A549 (cell line): ENCODE results near the gene RIPOR2. TPM values are rescaled to one million over a fixed set of nuclear protein-coding genes. Genes with fewer than 3 reads are reported as not detected.

Source experiments
- ATAC-seq, 2 experiments: fragments of 200-7000 bp in 1 of 2; fragments of >200 bp in 1 of 2; cut with Nextera tagmentation in 1 of 2; cut with Tn5 transposase in 1 of 2; 3 replicates each; pipeline versions ENCODE4 v1.8.0 to v1.9.1; 2018 to 2020; ENCODE audit warnings: mild to moderate bottlenecking in 1 of 2, moderate library complexity in 1 of 2
- CTCF ChIA-PET: fragments of 300-600 bp; sonication (Branson Sonifier 250); formaldehyde crosslinking; extraction: SDS; loops from one replicate; lab custom pipeline; 2021; ENCODE audit warnings: antibody characterized with exemption, inconsistent platforms; lab: Yijun Ruan, JAX
- POLR2A ChIA-PET: fragments of 350-600 bp; formaldehyde crosslinking; extraction: SDS; loops from one replicate; lab custom pipeline; 2021; ENCODE audit warnings: antibody characterized with exemption, inconsistent platforms; lab: Yijun Ruan, JAX
- DNase-seq, 2 experiments: peaks; one replicate each; pipeline versions ENCODE4 v3.0.0 to v3.0.0-alpha.2; 2011 to 2016; ENCODE audit warnings: low read depth in 1 of 2, low spot score in 1 of 2
- FAIRE-seq: peaks from 2 replicates; lab custom pipeline; 2011; peaks lifted over from hg19 to GRCh38; lab: Jason Lieb, UNC
- H3K27ac ChIP-seq, 2 experiments: fragments of >200 bp; sonication (Bioruptor Twin); formaldehyde crosslinking; 3 replicates each; pipeline ENCODE4 v1.5.1; 2016 to 2017
- H3K4me1 ChIP-seq: fragments of >200 bp; sonication (Bioruptor Twin); formaldehyde crosslinking; 3 replicates; pipeline ENCODE4 v1.6.1; 2016
- H3K4me2 ChIP-seq: fragments of >200 bp; sonication (Bioruptor Twin); formaldehyde crosslinking; 3 replicates; pipeline ENCODE4 v1.6.1; 2016
- H3K4me3 ChIP-seq: fragments of >200 bp; sonication (Bioruptor Twin); formaldehyde crosslinking; 3 replicates; pipeline ENCODE4 v1.5.1; 2016
- H3K9me3 ChIP-seq: fragments of >200 bp; sonication (Bioruptor Twin); formaldehyde crosslinking; 3 replicates; pipeline ENCODE4 v1.6.1; 2016
- BHLHE40 ChIP-seq: IDR thresholded peaks from 2 replicates; pipeline ENCODE4 v1.6.1; 2012; ENCODE audit warnings: low read depth, low read length, inconsistent platforms
- CHD2 ChIP-seq: fragments of 150-350 bp; IDR thresholded peaks from 2 replicates; pipeline ENCODE4 v1.6.1; 2014; ENCODE audit warnings: low read length; ENCODE audit not compliant: partially characterized antibody
- EHF ChIP-seq: fragments of 250-450 bp; sonication (Bioruptor Pico); IDR thresholded peaks from 2 replicates; pipeline ENCODE4 v1.5.0; 2020; ENCODE audit warnings: mild to moderate bottlenecking
- EHMT2 ChIP-seq: fragments of 200-600 bp; sonication (generic); IDR thresholded peaks from 2 replicates; pipeline ENCODE4 v1.6.1; 2016; ENCODE audit warnings: antibody characterized with exemption, low read depth, mild to moderate bottlenecking, moderate library complexity
- FOSL2 ChIP-seq, 2 experiments: fragments of 450-650 bp in 1 of 2; fragments of >200 bp in 1 of 2; sonication (Bioruptor Twin) in 1 of 2; formaldehyde crosslinking; IDR thresholded peaks; 2 replicates each; pipeline versions ENCODE4 v1.5.0 to v1.6.1; 2016 to 2020; ENCODE audit warnings: mild to moderate bottlenecking in 1 of 2, moderate library complexity in 1 of 2
- FOXS1 ChIP-seq: fragments of 250-450 bp; sonication (Bioruptor Pico); IDR thresholded peaks from 2 replicates; pipeline ENCODE4 v1.5.0; 2020; ENCODE audit warnings: mild to moderate bottlenecking, moderate library complexity
- HOXA7 ChIP-seq: fragments of 250-450 bp; sonication (Bioruptor Pico); IDR thresholded peaks from 2 replicates; pipeline ENCODE4 v1.5.0; 2020; ENCODE audit warnings: mild to moderate bottlenecking, moderate library complexity
- JUNB ChIP-seq: fragments of >200 bp; sonication (Bioruptor Twin); formaldehyde crosslinking; IDR thresholded peaks from 2 replicates; pipeline ENCODE4 v1.6.1; 2016
- KDM5A ChIP-seq: fragments of 200-600 bp; sonication (generic); IDR thresholded peaks from 2 replicates; pipeline ENCODE4 v1.6.1; 2016; ENCODE audit warnings: antibody characterized with exemption, mild to moderate bottlenecking
- MAFK ChIP-seq: fragments of 450-650 bp; IDR thresholded peaks from 2 replicates; pipeline ENCODE4 v1.6.1; 2014; ENCODE audit not compliant: partially characterized antibody
- MYC ChIP-seq: IDR thresholded peaks from 2 replicates; pipeline ENCODE4 v1.6.1; 2012; ENCODE audit warnings: mild to moderate bottlenecking, inconsistent platforms, low read length, improper control_type of control experiment, borderline replicate concordance
- NPAS2 ChIP-seq: fragments of 250-450 bp; sonication (Bioruptor Pico); IDR thresholded peaks from 2 replicates; pipeline ENCODE4 v1.8.0; 2022; ENCODE audit warnings: mild to moderate bottlenecking, moderate library complexity, borderline replicate concordance
- RAD21 ChIP-seq, 2 experiments: fragments of >200 bp in 1 of 2; sonication (Bioruptor Twin) in 1 of 2; formaldehyde crosslinking in 1 of 2; IDR thresholded peaks in 1 of 2; conservative IDR thresholded peaks in 1 of 2; 2 replicates in 1 of 2; 3 replicates in 1 of 2; pipeline ENCODE4 v1.6.1; 2012 to 2018; ENCODE audit warnings: inconsistent platforms in 1 of 2
- RARB ChIP-seq: fragments of 250-450 bp; sonication (Bioruptor Pico); IDR thresholded peaks from 2 replicates; pipeline ENCODE4 v1.8.0; 2021; ENCODE audit warnings: mild to moderate bottlenecking, moderate library complexity
- RCOR1 ChIP-seq: fragments of 150-350 bp; IDR thresholded peaks from 2 replicates; pipeline ENCODE4 v1.6.1; 2014; ENCODE audit warnings: antibody characterized with exemption, low read length, low read depth
- RNF2 ChIP-seq: fragments of 200-600 bp; sonication (generic); IDR thresholded peaks from 2 replicates; pipeline ENCODE4 v1.6.1; 2016; ENCODE audit warnings: low read depth, mild to moderate bottlenecking, antibody characterized with exemption, moderate library complexity, borderline replicate concordance
- TFCP2L1 ChIP-seq: fragments of 250-450 bp; sonication (Bioruptor Pico); IDR thresholded peaks from 2 replicates; pipeline ENCODE4 v1.5.0; 2021; ENCODE audit warnings: mild to moderate bottlenecking
- ZC3H11A ChIP-seq: fragments of 450-650 bp; IDR thresholded peaks from 2 replicates; pipeline ENCODE4 v1.6.1; 2014; ENCODE audit warnings: antibody characterized with exemption, mild to moderate bottlenecking
- ZFP36 ChIP-seq: fragments of 450-650 bp; IDR thresholded peaks from 2 replicates; pipeline ENCODE4 v1.6.1; 2014; ENCODE audit warnings: borderline replicate concordance; ENCODE audit not compliant: partially characterized antibody
- ZNF302 ChIP-seq: fragments of 250-450 bp; sonication (Bioruptor Pico); IDR thresholded peaks from 2 replicates; pipeline ENCODE4 v1.9.0; 2021; ENCODE audit warnings: inconsistent platforms, mild to moderate bottlenecking, moderate library complexity
- ZSCAN20 ChIP-seq: fragments of 250-450 bp; sonication (Bioruptor Pico); IDR thresholded peaks from 2 replicates; pipeline ENCODE4 v1.8.0; 2022; ENCODE audit warnings: mild to moderate bottlenecking, moderate library complexity
- WGBS: methylation state at CpG from one replicate; pipeline ENCODE4 v1.1.6; 2017; ENCODE audit errors: missing lambda C conversion rate; 5-methylcytosine and 5-hydroxymethylcytosine counted together
- polyA plus RNA-seq, 4 experiments: library from polyadenylated mRNA; depleted of rRNA in 3 of 4; stranded (reverse); fragments of >200 nt; fragmentation: RNase III in 1 of 4; extraction: RNeasy Plus Mini Kit Qiagen cat#74134 plus additional on column Dnase treatment in 1 of 4; gene quantifications; 2 replicates in 3 of 4; 3 replicates in 1 of 4; pipeline ENCODE4 v1.2.3, GENCODE V29; 2011 to 2017
- TF ChIP-seq, protein P1 (sequence below): fragments of >200 bp; sonication (Bioruptor Twin); formaldehyde crosslinking; IDR thresholded peaks from 3 replicates; pipeline ENCODE4 v1.5.1; 2016
- TF ChIP-seq, protein P2 (sequence below): fragments of 150-350 bp; IDR thresholded peaks from 2 replicates; pipeline ENCODE4 v1.6.1; 2014; ENCODE audit warnings: low read depth, mild to moderate bottlenecking, low read length

The RIPOR2 gene
- polyA plus RNA-seq, 2 of the 4 experiments (the other 2 are of a cell fraction), result 0.01 TPM; not detected in 1

DNA sequence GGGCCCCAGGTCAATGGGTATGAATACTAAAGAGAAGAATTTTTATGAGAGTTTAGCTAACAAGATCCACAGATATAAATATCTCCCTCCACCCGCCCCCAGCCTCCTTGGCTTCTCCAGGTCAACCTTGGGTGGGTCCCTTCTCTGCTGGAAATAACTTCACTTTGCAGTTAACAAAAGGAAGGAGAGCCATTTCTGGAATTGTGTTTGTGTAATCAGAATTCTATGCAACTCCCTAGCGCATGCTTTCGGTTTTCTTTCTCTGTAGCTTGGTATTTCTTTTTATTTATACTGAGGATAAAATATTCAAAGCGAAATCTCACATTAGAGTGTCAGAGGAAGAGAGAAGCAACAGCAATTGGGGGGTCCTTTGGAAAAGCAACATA is 27.1 kb downstream of the RIPOR2 start:
- Histone ChIP-seq H3K4me1 (0 out of 3 replicates have a peak, but pooled peaks cover 7% of the 10 kb centered on the region), H3K4me3 (no peak overlapping the region)
- no peak for ATAC-seq
- no peak for TF ChIP-seq RAD21 (conservative IDR thresholded peaks at IDR 0.05 in 1 of 2, IDR thresholded peaks at IDR 0.05 in 1 of 2)
- TF ChIP-seq EHF (CRISPR knock-in tag), result no peak
- TF ChIP-seq BHLHE40, result no peak
- no peak for TF ChIP-seq RNF2
- no peak for TF ChIP-seq JUNB
- no peak for TF ChIP-seq RARB (CRISPR knock-in tag)
- no peak for TF ChIP-seq MAFK
- TF ChIP-seq MYC, result no peak
- TF ChIP-seq, all 56 proteins: peak for 0
- DNase-seq (no peak), FAIRE-seq (no peak)
- CTCF ChIA-PET, result interaction anchor here (0.9 to 1.8 kb wide), 3 partner anchors 10 to 162 kb away, joined by 3 to 4 read pairs (median 4); no protein-coding TSS in a partner anchor
- no peaks in the 10 kb centered on the region for H3K9me3 ChIP-seq
- POLR2A ChIA-PET, result no interaction called here
- no peak overlapping the region for H3K27ac ChIP-seq
- H3K4me2 ChIP-seq, result no peak overlapping the region
- 37% methylated on average over 4 of the region's 4 CpGs for WGBS

DNA sequence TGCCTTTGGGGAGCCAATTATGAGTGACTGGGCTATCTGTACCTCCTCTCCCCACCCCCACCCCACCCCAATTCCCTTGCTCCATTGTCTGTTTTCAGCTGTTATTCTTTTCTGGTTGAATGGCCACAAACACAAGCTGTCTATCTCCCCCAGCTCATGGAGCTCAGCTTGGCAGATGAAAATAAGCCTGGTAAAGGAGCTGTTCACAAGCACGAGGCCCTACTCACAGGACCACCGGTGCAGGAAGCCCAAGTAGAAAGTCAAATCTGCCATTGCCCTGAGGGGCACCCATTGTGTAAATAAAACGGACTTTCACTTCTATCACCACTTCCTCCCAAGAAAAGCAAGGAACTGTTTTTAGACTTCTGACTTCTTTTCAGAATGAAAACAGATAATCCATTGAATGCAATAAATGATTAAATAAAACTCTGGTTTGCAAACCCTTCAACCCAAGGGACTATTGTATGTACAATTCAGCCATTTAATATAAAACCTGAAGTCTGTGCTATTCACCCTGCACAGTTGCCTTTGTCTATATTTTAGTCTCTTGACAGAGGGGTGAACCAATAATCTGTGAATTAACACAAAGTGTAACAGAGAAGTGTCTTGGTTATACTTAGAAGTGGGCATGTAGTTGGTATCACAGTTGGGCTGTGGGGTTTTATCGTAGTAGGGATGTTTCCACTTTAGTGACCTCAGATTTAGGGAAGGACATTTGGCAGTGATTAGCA is 27.7 kb downstream of the RIPOR2 start:
- no peak overlapping the region for H3K4me2 ChIP-seq
- no peaks in the 10 kb centered on the region for H3K9me3 ChIP-seq
- FAIRE-seq (no peak), ATAC-seq (no peak), DNase-seq (no peak)
- ChIA-PET POLR2A (no interaction called here), CTCF (interaction anchor here (0.9 to 1.3 kb wide), 2 partner anchors 9 to 11 kb away, joined by 3 to 4 read pairs; no protein-coding TSS in a partner anchor)
- H3K27ac ChIP-seq, result no peak overlapping the region
- 0 out of 3 replicates have a peak, but pooled peaks cover 7% of the 10 kb centered on the region for H3K4me1 ChIP-seq
- no peak overlapping the region for H3K4me3 ChIP-seq
- TF ChIP-seq HOXA7 (no peak), FOSL2 (IDR thresholded peaks at IDR 0.05) (no peak), FOSL2 (CRISPR knock-in tag; IDR thresholded peaks at IDR 0.05) (no peak), KDM5A (no peak), RCOR1 (no peak), ZFP36 (no peak), EHF (CRISPR knock-in tag) (no peak), TFCP2L1 (CRISPR knock-in tag) (no peak), NPAS2 (CRISPR knock-in tag) (no peak), ZSCAN20 (CRISPR knock-in tag) (no peak), FOXS1 (CRISPR knock-in tag) (no peak), CHD2 (no peak), EHMT2 (no peak), RARB (CRISPR knock-in tag) (no peak), ZNF302 (CRISPR knock-in tag) (no peak), ZC3H11A (no peak), JUNB (no peak)
- TF ChIP-seq, protein P1, sequence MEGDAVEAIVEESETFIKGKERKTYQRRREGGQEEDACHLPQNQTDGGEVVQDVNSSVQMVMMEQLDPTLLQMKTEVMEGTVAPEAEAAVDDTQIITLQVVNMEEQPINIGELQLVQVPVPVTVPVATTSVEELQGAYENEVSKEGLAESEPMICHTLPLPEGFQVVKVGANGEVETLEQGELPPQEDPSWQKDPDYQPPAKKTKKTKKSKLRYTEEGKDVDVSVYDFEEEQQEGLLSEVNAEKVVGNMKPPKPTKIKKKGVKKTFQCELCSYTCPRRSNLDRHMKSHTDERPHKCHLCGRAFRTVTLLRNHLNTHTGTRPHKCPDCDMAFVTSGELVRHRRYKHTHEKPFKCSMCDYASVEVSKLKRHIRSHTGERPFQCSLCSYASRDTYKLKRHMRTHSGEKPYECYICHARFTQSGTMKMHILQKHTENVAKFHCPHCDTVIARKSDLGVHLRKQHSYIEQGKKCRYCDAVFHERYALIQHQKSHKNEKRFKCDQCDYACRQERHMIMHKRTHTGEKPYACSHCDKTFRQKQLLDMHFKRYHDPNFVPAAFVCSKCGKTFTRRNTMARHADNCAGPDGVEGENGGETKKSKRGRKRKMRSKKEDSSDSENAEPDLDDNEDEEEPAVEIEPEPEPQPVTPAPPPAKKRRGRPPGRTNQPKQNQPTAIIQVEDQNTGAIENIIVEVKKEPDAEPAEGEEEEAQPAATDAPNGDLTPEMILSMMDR, result no peak
- TF ChIP-seq, protein P2, sequence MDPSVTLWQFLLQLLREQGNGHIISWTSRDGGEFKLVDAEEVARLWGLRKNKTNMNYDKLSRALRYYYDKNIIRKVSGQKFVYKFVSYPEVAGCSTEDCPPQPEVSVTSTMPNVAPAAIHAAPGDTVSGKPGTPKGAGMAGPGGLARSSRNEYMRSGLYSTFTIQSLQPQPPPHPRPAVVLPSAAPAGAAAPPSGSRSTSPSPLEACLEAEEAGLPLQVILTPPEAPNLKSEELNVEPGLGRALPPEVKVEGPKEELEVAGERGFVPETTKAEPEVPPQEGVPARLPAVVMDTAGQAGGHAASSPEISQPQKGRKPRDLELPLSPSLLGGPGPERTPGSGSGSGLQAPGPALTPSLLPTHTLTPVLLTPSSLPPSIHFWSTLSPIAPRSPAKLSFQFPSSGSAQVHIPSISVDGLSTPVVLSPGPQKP, result no peak
- 18% methylated on average over 4 of the region's 4 CpGs for WGBS
